Fibroblast of lung (primary cell): Measurements from ENCODE around the gene RTN4IP1. TPM values are rescaled to one million over a fixed set of nuclear protein-coding genes. Genes with fewer than 3 reads are reported as not detected.
A peak's percentile ranks its signal among the peaks of the same experiment; 100 is the strongest.

ENCODE experiments used
- DNase-seq, 2 donors: peaks; one replicate each; pipeline versions ENCODE4 v3.0.0 to v3.0.0-alpha.2; 2010; ENCODE audit warnings: low read depth in 2 of 2
- H2AFZ ChIP-seq: 2 replicates; pipeline ENCODE4 v1.5.1; 2012; ENCODE audit warnings: low read length, control low read depth, inconsistent platforms
- H3K27ac ChIP-seq: 2 replicates; pipeline ENCODE4 v1.5.1; 2011; ENCODE audit warnings: low read length, control low read depth; ENCODE audit not compliant: insufficient read depth
- H3K27me3 ChIP-seq: 2 replicates; pipeline ENCODE4 v1.5.1; 2011; ENCODE audit warnings: mild to moderate bottlenecking, low read length; ENCODE audit not compliant: control insufficient read depth, insufficient read depth
- H3K36me3 ChIP-seq: 2 replicates; pipeline ENCODE4 v1.5.1; 2011; ENCODE audit warnings: low read length; ENCODE audit not compliant: control insufficient read depth, insufficient read depth
- H3K4me1 ChIP-seq: 2 replicates; pipeline ENCODE4 v1.5.1; 2011; ENCODE audit warnings: low read length; ENCODE audit not compliant: control insufficient read depth, insufficient read depth; ENCODE audit errors: extremely low read depth
- H3K4me2 ChIP-seq: 2 replicates; pipeline ENCODE4 v1.5.1; 2011; ENCODE audit warnings: low read length, control low read depth; ENCODE audit not compliant: insufficient read depth; ENCODE audit errors: extremely low read depth
- H3K4me3 ChIP-seq, 4 experiments: fragments of 200-600 bp in 1 of 4; sonication (generic) in 1 of 4; replicated peaks in 1 of 4; 2 replicates each; pipeline ENCODE4 v1.5.1; 2011 to 2016; ENCODE audit warnings: low read length in 4 of 4, low read depth in 3 of 4, mild to moderate bottlenecking in 3 of 4, control low read depth in 2 of 4, inconsistent platforms in 1 of 4, mixed read lengths in 1 of 4; ENCODE audit not compliant: insufficient read depth in 1 of 4; ENCODE audit errors: control extremely low read depth in 1 of 4
- H3K79me2 ChIP-seq: 2 replicates; pipeline ENCODE4 v1.5.1; 2012; ENCODE audit warnings: mild to moderate bottlenecking, low read length, inconsistent platforms; ENCODE audit not compliant: control insufficient read depth, insufficient read depth
- H3K9ac ChIP-seq: 2 replicates; pipeline ENCODE4 v1.5.1; 2011; ENCODE audit warnings: mild to moderate bottlenecking, low read length, control low read depth; ENCODE audit not compliant: insufficient read depth
- H3K9me3 ChIP-seq: 2 replicates; pipeline ENCODE4 v1.5.1; 2012; ENCODE audit warnings: low read depth, low read length; ENCODE audit not compliant: control insufficient read depth, insufficient read depth
- H4K20me1 ChIP-seq: 2 replicates; pipeline ENCODE4 v1.5.1; 2011; ENCODE audit warnings: low read length; ENCODE audit not compliant: control insufficient read depth, insufficient read depth; ENCODE audit errors: extremely low read depth
- CTCF ChIP-seq, 2 donors: IDR thresholded peaks in 1 of 2; conservative IDR thresholded peaks in 1 of 2; 1 replicate in 1 of 2; 2 replicates in 1 of 2; pipeline ENCODE4 v1.5.1; 2011 to 2012; ENCODE audit warnings: low read length in 2 of 2, control low read depth in 1 of 2, inconsistent platforms in 1 of 2, low read depth in 1 of 2, mild to moderate bottlenecking in 1 of 2
- EZH2 ChIP-seq: IDR thresholded peaks from 2 replicates; pipeline ENCODE4 v1.5.1; 2012; ENCODE audit warnings: low read length, control low read depth, mild to moderate bottlenecking; ENCODE audit errors: missing control alignments
- polyA plus RNA-seq, 2 donors: library from polyadenylated mRNA; depleted of rRNA in 1 of 2; stranded (reverse) in 1 of 2; unstranded in 1 of 2; fragments of >200 nt; gene quantifications; 2 replicates each; pipeline ENCODE4 v1.2.1, GENCODE V29; 2011 to 2012; ENCODE audit warnings: missing spikeins in 1 of 2
- total RNA-seq: library from RNA; depleted of rRNA; stranded (reverse); fragments of >200 nt; gene quantifications from 2 replicates; pipeline ENCODE4 v1.2.1, GENCODE V29; 2014

The RTN4IP1 gene
- total and polyA plus RNA-seq, 2 donors (not counting 1 experiment from before 2014, with no cell fraction given): 8.4 to 9.2 TPM

DNA sequence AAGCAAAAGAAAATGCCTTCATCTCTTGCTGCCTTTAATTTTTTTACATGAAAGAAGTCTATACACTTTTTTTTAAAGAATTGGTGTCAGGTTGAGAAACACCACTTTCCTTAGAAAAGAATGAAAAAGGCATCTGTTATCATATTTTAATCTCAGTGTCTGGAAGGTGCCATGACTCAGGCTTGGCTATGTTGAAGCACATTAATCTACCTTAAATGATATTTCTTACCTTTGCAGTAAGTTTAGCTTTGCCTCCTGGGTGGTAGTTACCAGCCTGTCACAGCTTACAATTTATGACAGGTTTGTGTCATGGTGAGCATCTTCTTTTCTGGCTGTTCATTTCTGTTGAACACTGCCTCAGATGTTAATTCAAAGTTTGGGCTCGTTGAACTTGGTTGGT lies 95.3 kb downstream of the RTN4IP1 start:
- Histone ChIP-seq H3K4me3 (no peak overlapping the region), H3K4me2 (no peak overlapping the region), H3K27ac (no peak overlapping the region), H3K4me1 (peaks cover 5% of the 10 kb centered on the region), H4K20me1 (no peaks in the 10 kb centered on the region), H2AFZ (no peak overlapping the region), H3K9me3 (no peaks in the 10 kb centered on the region), H3K27me3 (no peaks in the 10 kb centered on the region), H3K36me3 (no peaks in the 10 kb centered on the region), H3K79me2 (no peaks in the 10 kb centered on the region), H3K9ac (no peak overlapping the region)
- TF ChIP-seq CTCF (conservative IDR thresholded peaks at IDR 0.05 in 1 of 2, IDR thresholded peaks at IDR 0.05 in 1 of 2; ENCODE audit: low read depth in 1 of 2, low read length in 2 of 2) (no peak), EZH2 (no peak)
- peak in 1 of 2 donors; percentile 45 for DNase-seq

DNA sequence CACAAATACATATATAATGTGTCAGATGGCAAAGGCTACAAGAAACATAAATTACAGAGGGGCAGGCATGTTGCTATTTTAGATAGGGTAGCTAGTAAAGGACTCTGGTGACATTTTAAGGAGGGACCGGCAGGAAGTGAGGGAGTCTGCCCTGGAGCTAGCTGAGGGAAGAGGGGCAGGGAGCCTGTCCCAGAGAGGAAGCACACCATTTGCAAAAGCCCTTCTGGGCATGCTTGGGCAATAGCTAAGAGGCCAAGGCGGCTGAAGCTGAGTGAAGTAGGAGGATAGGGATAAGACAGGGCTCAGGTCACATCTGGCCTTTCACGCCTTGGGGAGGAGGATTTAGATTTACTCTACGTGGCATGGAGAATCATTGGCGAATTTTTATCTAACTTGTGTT lies 96.2 kb downstream of the RTN4IP1 start:
- Histone ChIP-seq H2AFZ (no peak overlapping the region), H3K4me1 (peaks cover 8% of the 10 kb centered on the region), H3K4me2 (no peak overlapping the region), H3K4me3 (no peak overlapping the region), H3K9me3 (no peaks in the 10 kb centered on the region), H3K36me3 (no peaks in the 10 kb centered on the region), H3K27ac (no peak overlapping the region), H3K27me3 (no peaks in the 10 kb centered on the region), H3K9ac (no peak overlapping the region), H3K79me2 (no peaks in the 10 kb centered on the region), H4K20me1 (no peaks in the 10 kb centered on the region)
- TF ChIP-seq EZH2 (no peak), CTCF (conservative IDR thresholded peaks at IDR 0.05 in 1 of 2, IDR thresholded peaks at IDR 0.05 in 1 of 2; ENCODE audit: low read depth in 1 of 2, low read length in 2 of 2) (no peak)
- DNase-seq: no peak

DNA sequence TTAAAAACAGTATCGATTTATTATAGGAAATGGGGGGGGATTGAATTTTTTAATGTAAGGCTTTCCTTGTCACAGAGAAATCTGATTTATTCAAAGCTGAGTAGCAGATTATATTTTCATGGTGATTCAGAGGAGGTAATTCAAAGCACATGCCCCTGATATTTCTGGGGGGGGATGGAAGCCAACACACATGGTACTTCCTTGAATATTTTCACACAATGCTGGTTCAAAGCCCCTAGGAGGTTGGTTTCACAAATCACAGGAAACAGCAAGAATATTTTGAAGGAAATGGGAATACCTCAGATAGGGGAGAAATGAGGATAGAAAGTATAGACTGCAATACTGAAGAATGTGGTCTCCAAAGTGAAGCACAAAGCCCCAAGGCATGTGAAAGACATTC lies 98.8 kb downstream of the RTN4IP1 start:
- H4K20me1 ChIP-seq: no peaks in the 10 kb centered on the region
- no peak overlapping the region for H3K9ac ChIP-seq
- peaks cover 13% of the 10 kb centered on the region for H3K4me1 ChIP-seq
- peak in 1 of 2 donors; percentile 58 for DNase-seq
- no peaks in the 10 kb centered on the region for H3K79me2 ChIP-seq
- H3K4me2 ChIP-seq: no peak overlapping the region
- no peak overlapping the region for H3K27ac ChIP-seq
- no peaks in the 10 kb centered on the region for H3K36me3 ChIP-seq
- no peak for TF ChIP-seq CTCF (conservative IDR thresholded peaks at IDR 0.05 in 1 of 2, IDR thresholded peaks at IDR 0.05 in 1 of 2; ENCODE audit: low read depth in 1 of 2, low read length in 2 of 2)
- no peak for TF ChIP-seq EZH2
- no peak overlapping the region for H2AFZ ChIP-seq
- H3K9me3 ChIP-seq: no peaks in the 10 kb centered on the region
- H3K27me3 ChIP-seq: no peaks in the 10 kb centered on the region
- no peak overlapping the region for H3K4me3 ChIP-seq
